ENCODE measurements around the gene LAMB1. TPM values are rescaled to one million over a fixed set of nuclear protein-coding genes. Genes with fewer than 3 reads are reported as not detected.

The LAMB1 gene
- total RNA-seq, 1 donor from 2014 or later: 104 TPM

DNA sequence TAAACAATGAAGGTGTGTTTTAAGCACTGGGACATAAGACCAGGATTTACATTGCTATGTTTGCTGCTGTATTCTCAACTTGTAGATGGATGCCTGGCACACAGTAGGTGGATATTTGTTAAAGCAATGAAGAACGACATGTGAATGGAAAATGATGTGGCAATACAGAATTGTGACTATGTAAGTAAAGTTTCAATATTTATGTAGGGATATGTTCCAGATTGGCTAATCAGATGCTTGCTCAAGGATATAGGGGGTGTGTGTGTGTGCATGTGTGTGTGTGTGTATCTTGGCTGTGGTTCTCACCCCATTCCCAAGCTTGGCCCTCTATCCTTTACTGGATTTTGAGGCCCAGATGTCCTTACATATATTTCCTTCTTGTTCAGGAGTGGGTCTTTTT lies 42.7 kb upstream of the LAMB1 start:
- no peak for DNase-seq
- ATAC-seq: no peak
- H3K36me3 ChIP-seq: no peaks in the 10 kb centered on the region
- peaks cover 4% of the 10 kb centered on the region for H3K4me1 ChIP-seq
- no peak overlapping the region for H3K4me3 ChIP-seq
- TF ChIP-seq, protein P1, sequence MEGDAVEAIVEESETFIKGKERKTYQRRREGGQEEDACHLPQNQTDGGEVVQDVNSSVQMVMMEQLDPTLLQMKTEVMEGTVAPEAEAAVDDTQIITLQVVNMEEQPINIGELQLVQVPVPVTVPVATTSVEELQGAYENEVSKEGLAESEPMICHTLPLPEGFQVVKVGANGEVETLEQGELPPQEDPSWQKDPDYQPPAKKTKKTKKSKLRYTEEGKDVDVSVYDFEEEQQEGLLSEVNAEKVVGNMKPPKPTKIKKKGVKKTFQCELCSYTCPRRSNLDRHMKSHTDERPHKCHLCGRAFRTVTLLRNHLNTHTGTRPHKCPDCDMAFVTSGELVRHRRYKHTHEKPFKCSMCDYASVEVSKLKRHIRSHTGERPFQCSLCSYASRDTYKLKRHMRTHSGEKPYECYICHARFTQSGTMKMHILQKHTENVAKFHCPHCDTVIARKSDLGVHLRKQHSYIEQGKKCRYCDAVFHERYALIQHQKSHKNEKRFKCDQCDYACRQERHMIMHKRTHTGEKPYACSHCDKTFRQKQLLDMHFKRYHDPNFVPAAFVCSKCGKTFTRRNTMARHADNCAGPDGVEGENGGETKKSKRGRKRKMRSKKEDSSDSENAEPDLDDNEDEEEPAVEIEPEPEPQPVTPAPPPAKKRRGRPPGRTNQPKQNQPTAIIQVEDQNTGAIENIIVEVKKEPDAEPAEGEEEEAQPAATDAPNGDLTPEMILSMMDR (IDR thresholded peaks at IDR 0.05): no peak
- intact Hi-C loops (cut with DNase I): no loop called here
- no peak overlapping the region for H3K27ac ChIP-seq
- no peaks in the 10 kb centered on the region for H3K9me3 ChIP-seq
- H3K27me3 ChIP-seq (ENCODE audit: low read depth): no peaks in the 10 kb centered on the region

DNA sequence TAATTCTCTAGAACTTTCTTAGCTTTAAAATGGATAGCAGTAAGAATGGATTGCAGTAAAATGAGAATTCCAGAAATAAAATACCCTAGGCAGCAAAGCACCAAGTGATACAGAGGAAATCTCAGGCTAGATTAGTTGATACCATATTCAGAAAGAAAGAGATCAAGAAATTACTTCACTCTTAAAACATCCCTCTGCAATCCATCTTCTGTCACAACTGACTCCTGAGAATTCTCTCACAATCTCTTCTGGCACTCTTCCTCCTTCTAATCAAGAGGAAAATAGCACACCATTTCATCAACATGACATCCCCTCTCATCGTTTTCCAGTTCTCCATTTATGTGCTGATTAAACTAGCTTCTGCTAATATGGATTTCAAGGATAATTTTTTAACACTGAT lies 42.2 kb upstream of the LAMB1 start:
- intact Hi-C loops (cut with DNase I): no loop called here
- Histone ChIP-seq H3K4me3 (no peak overlapping the region), H3K36me3 (no peaks in the 10 kb centered on the region), H3K4me1 (peaks cover 4% of the 10 kb centered on the region), H3K27me3 (ENCODE audit: low read depth) (no peaks in the 10 kb centered on the region), H3K9me3 (no peaks in the 10 kb centered on the region), H3K27ac (no peak overlapping the region)
- ATAC-seq (peak in 1 of 2 donors; percentile 32), DNase-seq (no peak)
- TF ChIP-seq, protein P1 (IDR thresholded peaks at IDR 0.05): no peak

DNA sequence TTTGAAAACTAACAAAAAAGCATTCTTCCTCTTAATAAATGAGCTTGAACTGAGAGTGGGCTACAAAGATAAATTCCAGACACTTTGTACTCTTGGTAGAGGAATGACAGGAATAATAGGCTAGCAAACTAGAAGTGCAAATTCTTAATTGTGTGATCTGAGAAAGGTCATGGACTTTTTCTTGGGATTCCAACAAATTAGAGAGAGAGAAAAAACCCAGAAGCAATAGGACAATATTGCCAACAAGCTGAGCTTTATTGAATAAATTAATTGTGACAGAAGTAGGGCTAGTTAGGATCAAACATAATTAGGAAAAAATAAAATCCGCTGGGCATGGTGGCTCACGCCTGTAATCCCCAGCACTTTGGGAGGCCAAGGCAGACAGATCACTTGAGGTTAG lies 41.4 kb upstream of the LAMB1 start:
- no peaks in the 10 kb centered on the region for H3K9me3 ChIP-seq
- ATAC-seq (no peak), DNase-seq (no peak)
- TF ChIP-seq, protein P1 (IDR thresholded peaks at IDR 0.05): no peak
- intact Hi-C loops (cut with DNase I): no loop called here
- H3K27me3 ChIP-seq (ENCODE audit: low read depth): no peaks in the 10 kb centered on the region
- no peak overlapping the region for H3K27ac ChIP-seq
- no peaks in the 10 kb centered on the region for H3K36me3 ChIP-seq
- H3K4me1 ChIP-seq: peaks cover 4% of the 10 kb centered on the region
- no peak overlapping the region for H3K4me3 ChIP-seq

DNA sequence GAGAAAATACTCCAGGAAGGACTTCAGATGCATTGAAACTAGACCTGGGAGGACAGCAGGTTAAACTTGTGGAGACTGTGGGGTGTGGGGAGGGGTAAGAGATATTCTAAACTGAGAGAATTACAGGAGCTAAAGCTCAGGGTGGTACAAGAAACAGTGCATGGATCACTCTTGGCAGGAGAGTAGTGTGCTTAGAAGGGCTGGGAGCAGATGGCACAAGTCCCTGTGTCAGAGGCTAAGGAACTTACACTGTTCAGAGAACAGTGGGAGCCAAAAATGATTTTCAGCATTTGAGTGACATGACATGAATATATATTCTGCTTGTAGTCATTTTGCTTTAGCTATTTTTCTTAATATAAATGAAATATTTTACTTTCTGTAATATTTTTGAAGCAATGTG lies 36.0 kb upstream of the LAMB1 start:
- Histone ChIP-seq H3K27ac (no peak overlapping the region), H3K27me3 (ENCODE audit: low read depth) (no peaks in the 10 kb centered on the region), H3K36me3 (no peaks in the 10 kb centered on the region), H3K9me3 (no peaks in the 10 kb centered on the region), H3K4me1 (no peaks in the 10 kb centered on the region), H3K4me3 (no peak overlapping the region)
- TF ChIP-seq, protein P1 (IDR thresholded peaks at IDR 0.05): no peak
- ATAC-seq (no peak), DNase-seq (no peak)
- intact Hi-C loops (cut with DNase I): no loop called here

DNA sequence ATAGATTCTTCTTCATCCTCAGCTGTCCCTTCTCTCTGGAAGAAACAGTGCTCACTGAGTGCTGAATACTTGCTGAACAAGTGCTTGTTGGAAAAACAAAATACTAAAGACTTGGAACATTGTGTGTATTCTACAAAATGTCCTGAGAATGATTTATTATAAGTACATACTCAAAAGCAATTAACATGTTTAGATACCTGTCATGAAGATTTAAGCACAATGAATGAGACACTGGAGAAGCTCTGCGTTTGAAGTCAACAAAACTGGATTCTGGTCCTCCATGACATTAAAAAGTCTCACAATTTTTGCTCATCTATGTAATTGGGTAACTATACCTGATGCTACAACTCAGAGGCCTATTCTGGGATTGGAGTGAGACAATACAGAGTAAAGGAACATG lies 34.8 kb upstream of the LAMB1 start:
- TF ChIP-seq, protein P1 (IDR thresholded peaks at IDR 0.05): no peak
- no peaks in the 10 kb centered on the region for H3K9me3 ChIP-seq
- H3K4me3 ChIP-seq: no peak overlapping the region
- no peaks in the 10 kb centered on the region for H3K27me3 ChIP-seq (ENCODE audit: low read depth)
- no peaks in the 10 kb centered on the region for H3K4me1 ChIP-seq
- no peak for ATAC-seq
- intact Hi-C loops (cut with DNase I): no loop called here
- DNase-seq: no peak
- H3K36me3 ChIP-seq: no peaks in the 10 kb centered on the region
- no peak overlapping the region for H3K27ac ChIP-seq

DNA sequence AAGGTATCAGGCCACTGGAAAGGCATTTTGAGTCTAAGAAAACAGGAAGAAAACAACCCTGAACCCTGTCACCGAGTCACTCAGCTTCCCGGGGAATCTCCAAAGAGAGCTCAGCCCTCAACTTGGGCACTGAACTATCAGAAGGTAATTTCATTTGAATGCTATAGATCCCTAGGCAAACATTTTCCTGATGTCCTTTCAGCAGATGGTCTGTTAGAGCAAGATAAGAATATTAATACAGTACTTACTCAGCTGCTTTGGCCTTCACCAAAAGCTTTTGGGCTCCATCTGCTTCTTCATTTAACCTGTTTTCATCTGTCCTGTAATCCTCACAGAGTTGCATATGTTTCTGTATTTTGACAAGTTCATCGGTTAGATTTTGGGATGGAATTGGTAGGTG lies 34.2 kb upstream of the LAMB1 start:
- Histone ChIP-seq H3K27me3 (ENCODE audit: low read depth) (no peaks in the 10 kb centered on the region), H3K9me3 (no peaks in the 10 kb centered on the region), H3K4me3 (no peak overlapping the region), H3K27ac (no peak overlapping the region), H3K4me1 (no peaks in the 10 kb centered on the region), H3K36me3 (no peaks in the 10 kb centered on the region)
- DNase-seq (no peak), ATAC-seq (no peak)
- intact Hi-C loops (cut with DNase I): no loop called here
- TF ChIP-seq, protein P1 (IDR thresholded peaks at IDR 0.05): no peak

Measured in lower lobe of right lung (tissue), 2 donors.